Measurements from ENCODE around the gene S100B.

S100B gene

GRCh38 chr21:46626975-46627501, 22.2 kb upstream of the S100B start:
- no peak for DNase-seq

GRCh38 chr21:46626536-46626935, 21.7 kb upstream of the S100B start:
- no peak for DNase-seq

- no peak for DNase-seq
These were observed 20.9 kb upstream of the S100B start for GRCh38 chr21:46625759-46626158.

GRCh38 chr21:46624050-46624449, 19.2 kb upstream of the S100B start:
- DNase-seq: no peak

- DNase-seq: no peak
These were observed 17.3 kb upstream of the S100B start for GRCh38 chr21:46622226-46622625.

GRCh38 chr21:46621457-46622182, 16.7 kb upstream of the S100B start:
- no peak for DNase-seq

- DNase-seq: no peak
These were observed 16.0 kb upstream of the S100B start for GRCh38 chr21:46620846-46621245.

GRCh38 chr21:46619846-46620245, 15.0 kb upstream of the S100B start:
- DNase-seq: no peak

GRCh38 chr21:46618738-46619379, 14.0 kb upstream of the S100B start:
- no peak for DNase-seq

GRCh38 chr21:46617267-46618051, 12.6 kb upstream of the S100B start:
- no peak for DNase-seq

GRCh38 chr21:46616656-46617055, 11.8 kb upstream of the S100B start:
- no peak for DNase-seq

GRCh38 chr21:46616050-46616449, 11.2 kb upstream of the S100B start:
- DNase-seq: no peak

- DNase-seq: no peak
These were observed 8.5 kb upstream of the S100B start for GRCh38 chr21:46613391-46613790.

GRCh38 chr21:46610018-46610701, 5.3 kb upstream of the S100B start:
- DNase-seq: no peak

- DNase-seq: no peak
These were observed 3.8 kb upstream of the S100B start for GRCh38 chr21:46608672-46609111.

GRCh38 chr21:46607636-46608035, 2.8 kb upstream of the S100B start:
- no peak for DNase-seq

GRCh38 chr21:46606427-46606813, 1.5 kb upstream of the S100B start:
- DNase-seq: no peak

GRCh38 chr21:46605767-46606426, 1.0 kb upstream of the S100B start:
- DNase-seq: no peak

- no peak for DNase-seq
These were observed 430 bp downstream of the S100B start for GRCh38 chr21:46604329-46604974.

GRCh38 chr21:46603228-46603627, 1.7 kb downstream of the S100B start:
- DNase-seq: no peak

GRCh38 chr21:46600978-46601377, 3.9 kb downstream of the S100B start:
- DNase-seq: no peak

GRCh38 chr21:46600305-46600704, 4.6 kb downstream of the S100B start:
- no peak for DNase-seq

Data from SW 1271 (cell line).